MCF 10A (cell line): ENCODE data around the gene PLA1A. TPM values are rescaled to one million over a fixed set of nuclear protein-coding genes. Genes with fewer than 3 reads are reported as not detected.

Experiments
- BruUV-seq: library from RNA; stranded (reverse); fragments of 400-500 nt; replicated peaks from 2 replicates; lab custom pipeline; 2021; lab: Mats Ljungman, UMichigan
- CTCF ChIA-PET: fragments of 300-600 bp; sonication (Branson Sonifier 250); formaldehyde crosslinking; extraction: SDS; loops from one replicate; lab custom pipeline; 2021; ENCODE audit warnings: antibody characterized with exemption, inconsistent platforms; lab: Yijun Ruan, JAX
- POLR2A ChIA-PET: fragments of 300-600, 350-650 bp; sonication (Branson Sonifier 250); formaldehyde crosslinking; extraction: SDS; loops from one replicate; lab custom pipeline; 2020; ENCODE audit warnings: antibody characterized with exemption, inconsistent platforms; lab: Yijun Ruan, JAX
- DNase-seq: peaks from one replicate; pipeline ENCODE4 v3.0.0-alpha.2; 2018; ENCODE audit not compliant: unreplicated experiment
- H3K27ac Mint-ChIP-seq: one replicate; pipeline ENCODE4 v1.8.0; 2022; ENCODE audit warnings: mild to moderate bottlenecking, low read depth, mixed read lengths; ENCODE audit not compliant: unreplicated experiment
- H3K27me3 Mint-ChIP-seq: one replicate; pipeline ENCODE4 v1.8.0; 2022; ENCODE audit warnings: mixed read lengths; ENCODE audit not compliant: insufficient read depth, unreplicated experiment
- H3K36me3 Mint-ChIP-seq: one replicate; pipeline ENCODE4 v1.8.0; 2022; ENCODE audit warnings: mild to moderate bottlenecking, moderate library complexity, mixed read lengths; ENCODE audit not compliant: insufficient read depth, unreplicated experiment
- H3K4me1 Mint-ChIP-seq: one replicate; pipeline ENCODE4 v1.8.0; 2022; ENCODE audit warnings: mixed read lengths; ENCODE audit not compliant: insufficient read depth, unreplicated experiment
- H3K4me3 Mint-ChIP-seq: one replicate; pipeline ENCODE4 v1.8.0; 2022; ENCODE audit warnings: mild to moderate bottlenecking, moderate library complexity, mixed read lengths; ENCODE audit not compliant: unreplicated experiment
- H3K9me3 Mint-ChIP-seq: one replicate; pipeline ENCODE4 v1.8.0; 2022; ENCODE audit warnings: mixed read lengths; ENCODE audit not compliant: unreplicated experiment
- CTCF ChIP-seq: fragments of 200-600 bp; IDR thresholded peaks from one replicate; pipeline ENCODE4 v1.8.0; 2022; ENCODE audit warnings: antibody characterized with exemption, mild to moderate bottlenecking; ENCODE audit not compliant: unreplicated experiment
- intact Hi-C: fragments of 100-400 bp; cut with micrococcal nuclease; formaldehyde crosslinking; loops from 2 replicates; pipeline ENCODE4 v1.14.1; 2022
- total RNA-seq: library from RNA; stranded (reverse); gene quantifications from 2 replicates; pipeline ENCODE4 v1.2.3, GENCODE V29; 2022

The PLA1A gene
- total RNA-seq, 1 experiment from 2014 or later = not detected

GRCh38 chr3:119631516-119631915, 33.8 kb downstream of the PLA1A start:
- Mint-ChIP-seq H3K9me3 (no peaks in the 10 kb centered on the region), H3K36me3 (no peaks in the 10 kb centered on the region), H3K27ac (no peak overlapping the region), H3K4me3 (no peak overlapping the region), H3K27me3 (no peaks in the 10 kb centered on the region), H3K4me1 (peaks cover 15% of the 10 kb centered on the region)
- DNase-seq = no peak
- no peak for TF ChIP-seq CTCF
- ChIA-PET CTCF (interaction anchor here (1.4 kb wide), 1 partner anchor 134 kb away, joined by 4 read pairs; the partner anchor contains the start of gene TIMMDC1), POLR2A (no interaction called here)
- BruUV-seq = no TSS peak
- intact Hi-C loops = no loop called here

DNA sequence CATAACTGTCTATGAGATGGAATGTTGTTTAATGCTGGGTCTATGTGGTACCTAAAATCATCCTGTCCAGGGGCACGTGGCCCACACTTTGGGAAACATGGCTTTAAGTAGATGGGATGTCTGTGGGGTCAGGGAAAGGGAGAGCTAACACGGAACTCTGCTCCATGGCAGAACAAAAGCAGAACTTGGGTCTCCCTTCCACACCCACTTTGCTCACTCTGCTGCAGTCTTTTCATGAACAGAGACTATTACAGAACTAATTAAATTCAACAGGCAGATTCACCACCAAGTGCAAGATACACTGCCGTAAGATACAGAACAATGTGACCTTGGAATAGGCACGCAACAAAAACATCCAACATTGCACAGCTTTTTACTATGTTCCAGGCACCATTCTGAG, 34.5 kb downstream of the PLA1A start:
- POLR2A ChIA-PET = no interaction called here
- TF ChIP-seq CTCF = no peak
- no peak overlapping the region for H3K27ac Mint-ChIP-seq
- no peaks in the 10 kb centered on the region for H3K9me3 Mint-ChIP-seq
- no peaks in the 10 kb centered on the region for H3K27me3 Mint-ChIP-seq
- no peaks in the 10 kb centered on the region for H3K36me3 Mint-ChIP-seq
- DNase-seq = no peak
- CTCF ChIA-PET = interaction anchor here (0.8 kb wide), 1 partner anchor 49 kb away, joined by 3 read pairs; no protein-coding TSS in a partner anchor
- BruUV-seq = no TSS peak
- intact Hi-C loops = no loop called here
- peaks cover 17% of the 10 kb centered on the region for H3K4me1 Mint-ChIP-seq
- no peak overlapping the region for H3K4me3 Mint-ChIP-seq

DNA sequence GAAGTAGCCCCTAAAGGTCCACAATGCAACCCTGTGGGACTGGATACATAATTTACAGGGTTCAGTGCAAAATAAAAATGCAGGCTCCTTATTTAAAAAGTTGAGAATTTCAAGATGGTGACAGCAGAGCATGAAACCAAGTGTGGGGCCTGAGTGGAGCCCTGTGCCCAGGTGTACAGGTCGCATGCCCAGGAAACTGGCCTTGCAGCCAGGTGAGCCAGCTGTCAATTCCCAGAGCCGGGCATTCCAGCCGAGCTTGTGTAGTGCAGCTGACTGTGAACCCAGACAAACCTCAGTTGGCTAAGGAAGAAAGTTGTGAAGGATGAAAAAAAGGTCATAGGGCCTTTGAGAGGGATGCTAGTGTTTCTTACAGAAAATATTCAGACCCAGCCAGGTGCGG, 35.1 kb downstream of the PLA1A start:
- BruUV-seq = no TSS peak
- TF ChIP-seq CTCF = no peak

GRCh38 chr3:119635719-119636118, 38.0 kb downstream of the PLA1A start:
- BruUV-seq = no TSS peak
- CTCF ChIA-PET = interaction anchor here (0.7 to 1.6 kb wide), 2 partner anchors 54 to 478 kb away, joined by 3 read pairs; no protein-coding TSS in a partner anchor
- no peak for TF ChIP-seq CTCF
- no peaks in the 10 kb centered on the region for H3K27me3 Mint-ChIP-seq
- DNase-seq = no peak
- H3K4me3 Mint-ChIP-seq = no peak overlapping the region
- POLR2A ChIA-PET = interaction anchor here (0.9 to 3.3 kb wide), 2 partner anchors 41 to 138 kb away, joined by 3 to 16 read pairs; partner anchors contain the start of genes COX17 and TIMMDC1
- peaks cover 36% of the 10 kb centered on the region for H3K4me1 Mint-ChIP-seq
- intact Hi-C loops = no loop called here
- no peaks in the 10 kb centered on the region for H3K36me3 Mint-ChIP-seq
- no peaks in the 10 kb centered on the region for H3K9me3 Mint-ChIP-seq
- H3K27ac Mint-ChIP-seq = no peak overlapping the region

More for the DNA sequence above, 35.1 kb downstream of the PLA1A start:
- Mint-ChIP-seq H3K4me3 (no peak overlapping the region), H3K9me3 (no peaks in the 10 kb centered on the region), H3K4me1 (peaks cover 21% of the 10 kb centered on the region), H3K27me3 (no peaks in the 10 kb centered on the region), H3K36me3 (no peaks in the 10 kb centered on the region), H3K27ac (no peak overlapping the region)
- POLR2A ChIA-PET = no interaction called here
- CTCF ChIA-PET = interaction anchor here (0.7 to 0.8 kb wide), 2 partner anchors 48 to 1046 kb away, joined by 3 read pairs; no protein-coding TSS in a partner anchor
- DNase-seq = no peak
- intact Hi-C loops = no loop called here
